ENCODE data around the gene GP2. TPM values are rescaled to one million over a fixed set of nuclear protein-coding genes. Genes with fewer than 3 reads are reported as not detected.

Gene GP2
- total RNA-seq, 1 experiment from 2014 or later = not detected

- TF ChIP-seq CTCF (IDR thresholded peaks at IDR 0.05; ENCODE audit: insufficient read depth in 1 of 2, low read depth in 1 of 2, low read length in 1 of 2, severe bottlenecking in 1 of 2, unreplicated experiment in 1 of 2) = no peak
- no peaks in the 10 kb centered on the region for H3K4me1 ChIP-seq
- no peak overlapping the region for H3K27ac Mint-ChIP-seq (ENCODE audit: unreplicated experiment)
- no peaks in the 10 kb centered on the region for H3K36me3 Mint-ChIP-seq (ENCODE audit: insufficient read depth, unreplicated experiment)
- H3K27me3 Mint-ChIP-seq (ENCODE audit: insufficient read depth, unreplicated experiment) = peaks cover 14% of the 10 kb centered on the region
- H3K36me3 ChIP-seq (ENCODE audit: control insufficient read depth, insufficient read depth, low read length) = no peaks in the 10 kb centered on the region
- BruUV-seq (replicated peaks) = no TSS peak
- no peak overlapping the region for H3K4me3 ChIP-seq (ENCODE audit: low read depth, low read length)
- no peaks in the 10 kb centered on the region for H3K9me3 ChIP-seq
- no peak overlapping the region for H3K4me3 Mint-ChIP-seq (ENCODE audit: unreplicated experiment)
- ChIA-PET POLR2A (no interaction called here), CTCF (interaction anchor here (1.2 kb wide), 1 partner anchor 403 kb away, joined by 6 read pairs; no protein-coding TSS in a partner anchor)
- H3K27me3 ChIP-seq (replicated peaks; ENCODE audit: control insufficient read depth, insufficient read depth, low read length) = no peaks in the 10 kb centered on the region
- no peak for DNase-seq
- no peaks in the 10 kb centered on the region for H3K4me1 Mint-ChIP-seq (ENCODE audit: low read depth, unreplicated experiment)
- H3K9me3 Mint-ChIP-seq (ENCODE audit: unreplicated experiment) = no peaks in the 10 kb centered on the region
- intact Hi-C loops (cut with micrococcal nuclease; ENCODE audit: unreplicated experiment) = no loop called here
Observed at GRCh38 chr16:20310421-20311395, 16.6 kb downstream of the GP2 start.

- no peaks in the 10 kb centered on the region for H3K9me3 Mint-ChIP-seq (ENCODE audit: unreplicated experiment)
- no peak for DNase-seq
- no peaks in the 10 kb centered on the region for H3K9me3 ChIP-seq
- TF ChIP-seq CTCF (IDR thresholded peaks at IDR 0.05; ENCODE audit: insufficient read depth in 1 of 2, low read depth in 1 of 2, low read length in 1 of 2, severe bottlenecking in 1 of 2, unreplicated experiment in 1 of 2) = no peak
- no peaks in the 10 kb centered on the region for H3K4me1 Mint-ChIP-seq (ENCODE audit: low read depth, unreplicated experiment)
- H3K27me3 Mint-ChIP-seq (ENCODE audit: insufficient read depth, unreplicated experiment) = peaks cover 18% of the 10 kb centered on the region
- no peaks in the 10 kb centered on the region for H3K36me3 ChIP-seq (ENCODE audit: control insufficient read depth, insufficient read depth, low read length)
- no peak overlapping the region for H3K27ac Mint-ChIP-seq (ENCODE audit: unreplicated experiment)
- no peaks in the 10 kb centered on the region for H3K4me1 ChIP-seq
- no peaks in the 10 kb centered on the region for H3K27me3 ChIP-seq (replicated peaks; ENCODE audit: control insufficient read depth, insufficient read depth, low read length)
- BruUV-seq (replicated peaks) = no TSS peak
- intact Hi-C loops (cut with micrococcal nuclease; ENCODE audit: unreplicated experiment) = no loop called here
- CTCF ChIA-PET = no interaction called here
- no peak overlapping the region for H3K4me3 ChIP-seq (ENCODE audit: low read depth, low read length)
- no peak overlapping the region for H3K4me3 Mint-ChIP-seq (ENCODE audit: unreplicated experiment)
- no peaks in the 10 kb centered on the region for H3K36me3 Mint-ChIP-seq (ENCODE audit: insufficient read depth, unreplicated experiment)
- POLR2A ChIA-PET = no interaction called here
Observed at GRCh38 chr16:20309786-20310185, 17.5 kb downstream of the GP2 start.

- Mint-ChIP-seq H3K27me3 (ENCODE audit: insufficient read depth, unreplicated experiment) (peaks cover 18% of the 10 kb centered on the region), H3K4me3 (ENCODE audit: unreplicated experiment) (no peak overlapping the region), H3K9me3 (ENCODE audit: unreplicated experiment) (no peaks in the 10 kb centered on the region), H3K4me1 (ENCODE audit: low read depth, unreplicated experiment) (no peaks in the 10 kb centered on the region), H3K36me3 (ENCODE audit: insufficient read depth, unreplicated experiment) (no peaks in the 10 kb centered on the region), H3K27ac (ENCODE audit: unreplicated experiment) (no peak overlapping the region)
- no peaks in the 10 kb centered on the region for H3K27me3 ChIP-seq (replicated peaks; ENCODE audit: control insufficient read depth, insufficient read depth, low read length)
- BruUV-seq (replicated peaks) = no TSS peak
- H3K9me3 ChIP-seq = no peaks in the 10 kb centered on the region
- no peaks in the 10 kb centered on the region for H3K36me3 ChIP-seq (ENCODE audit: control insufficient read depth, insufficient read depth, low read length)
- no peaks in the 10 kb centered on the region for H3K4me1 ChIP-seq
- no peak for TF ChIP-seq CTCF (IDR thresholded peaks at IDR 0.05; ENCODE audit: insufficient read depth in 1 of 2, low read depth in 1 of 2, low read length in 1 of 2, severe bottlenecking in 1 of 2, unreplicated experiment in 1 of 2)
- DNase-seq = no peak
- no peak overlapping the region for H3K4me3 ChIP-seq (ENCODE audit: low read depth, low read length)
- intact Hi-C loops (cut with micrococcal nuclease; ENCODE audit: unreplicated experiment) = no loop called here
- CTCF ChIA-PET = interaction anchor here (0.6 kb wide), 1 partner anchor 77 kb away, joined by 3 read pairs; no protein-coding TSS in a partner anchor
- POLR2A ChIA-PET = no interaction called here
Observed at GRCh38 chr16:20308801-20309590, 18.3 kb downstream of the GP2 start.
